Liver (tissue), 9 donors: ENCODE measurements around the gene GALNT9. TPM values are rescaled to one million over a fixed set of nuclear protein-coding genes. Genes with fewer than 3 reads are reported as not detected.

Experiments
- DNase-seq: peaks from one replicate; pipeline ENCODE4 v3.0.0-alpha.2; 2017; ENCODE audit warnings: low spot score
- H3K27ac ChIP-seq, 2 donors: one replicate each; pipeline ENCODE4 v1.7.0; 2013; ENCODE audit warnings: inconsistent platforms in 2 of 2, low read length in 2 of 2, control low read depth in 1 of 2, low read depth in 1 of 2, mild to moderate bottlenecking in 1 of 2
- H3K27me3 ChIP-seq, 4 donors: one replicate each; pipeline versions ENCODE4 v1.6.1 to v1.7.0; 2013; ENCODE audit warnings: low read length in 3 of 4, inconsistent platforms in 1 of 4, mild to moderate bottlenecking in 1 of 4, moderate library complexity in 1 of 4; ENCODE audit not compliant: control insufficient read depth in 4 of 4, insufficient read depth in 4 of 4
- H3K36me3 ChIP-seq, 4 donors: one replicate each; pipeline versions ENCODE4 v1.6.1 to v1.7.0; 2013; ENCODE audit warnings: low read length in 3 of 4, mild to moderate bottlenecking in 3 of 4, low read depth in 1 of 4, moderate library complexity in 1 of 4; ENCODE audit not compliant: control insufficient read depth in 4 of 4, insufficient read depth in 3 of 4
- H3K4me1 ChIP-seq, 4 donors: one replicate each; pipeline versions ENCODE4 v1.6.1 to v1.7.0; 2013; ENCODE audit warnings: low read length in 3 of 4, mild to moderate bottlenecking in 3 of 4, moderate library complexity in 1 of 4; ENCODE audit not compliant: control insufficient read depth in 4 of 4, insufficient read depth in 4 of 4
- H3K4me3 ChIP-seq, 3 donors: one replicate each; pipeline versions ENCODE4 v1.6.1 to v1.7.0; 2013; ENCODE audit warnings: low read length in 3 of 3, control low read depth in 1 of 3, low read depth in 1 of 3, mild to moderate bottlenecking in 1 of 3
- H3K9ac ChIP-seq, 2 donors: one replicate each; pipeline ENCODE4 v1.7.0; 2013; ENCODE audit warnings: low read length in 2 of 2, mild to moderate bottlenecking in 2 of 2, moderate library complexity in 2 of 2, control low read depth in 1 of 2, low read depth in 1 of 2
- H3K9me3 ChIP-seq, 4 donors: one replicate each; pipeline versions ENCODE4 v1.6.1 to v1.7.0; 2013; ENCODE audit warnings: low read length in 3 of 4; ENCODE audit not compliant: control insufficient read depth in 4 of 4
- EGR1 ChIP-seq, 2 donors: IDR thresholded peaks; 2 replicates each; pipeline ENCODE4 v1.6.1; 2016 to 2018; ENCODE audit warnings: antibody characterized with exemption in 2 of 2, low read depth in 2 of 2
- FOXA1 ChIP-seq: IDR thresholded peaks from 2 replicates; pipeline ENCODE4 v1.6.1; 2016; ENCODE audit warnings: antibody characterized with exemption
- FOXA2 ChIP-seq: IDR thresholded peaks from 2 replicates; pipeline ENCODE4 v1.6.1; 2016; ENCODE audit warnings: antibody characterized with exemption
- GABPA ChIP-seq, 2 donors: IDR thresholded peaks in 1 of 2; conservative IDR thresholded peaks in 1 of 2; 2 replicates each; pipeline ENCODE4 v1.6.1; 2016; ENCODE audit warnings: antibody characterized with exemption in 2 of 2, mild to moderate bottlenecking in 1 of 2, moderate library complexity in 1 of 2
- HNF4A ChIP-seq, 2 donors: conservative IDR thresholded peaks; 2 replicates each; pipeline ENCODE4 v1.6.1; 2016; ENCODE audit warnings: antibody characterized with exemption in 2 of 2, mild to moderate bottlenecking in 2 of 2
- HNF4G ChIP-seq: IDR thresholded peaks from 2 replicates; pipeline ENCODE4 v1.6.1; 2016; ENCODE audit warnings: antibody characterized with exemption
- JUND ChIP-seq, 2 donors: IDR thresholded peaks; 2 replicates each; pipeline ENCODE4 v1.6.1; 2016; ENCODE audit warnings: antibody characterized with exemption in 2 of 2
- MAX ChIP-seq: IDR thresholded peaks from 2 replicates; pipeline ENCODE4 v1.6.1; 2016; ENCODE audit warnings: antibody characterized with exemption
- NR2F2 ChIP-seq: IDR thresholded peaks from 2 replicates; pipeline ENCODE4 v1.6.1; 2016; ENCODE audit warnings: antibody characterized with exemption
- RAD21 ChIP-seq, 2 donors: IDR thresholded peaks; 2 replicates each; pipeline ENCODE4 v1.6.1; 2016; ENCODE audit warnings: antibody characterized with exemption in 2 of 2, mild to moderate bottlenecking in 2 of 2
- RXRA ChIP-seq, 2 donors: IDR thresholded peaks; 2 replicates each; pipeline ENCODE4 v1.6.1; 2017 to 2018; ENCODE audit warnings: antibody characterized with exemption in 2 of 2, mild to moderate bottlenecking in 1 of 2
- SP1 ChIP-seq: IDR thresholded peaks from 2 replicates; pipeline ENCODE4 v1.6.1; 2018; ENCODE audit warnings: antibody characterized with exemption, mild to moderate bottlenecking
- TAF1 ChIP-seq: conservative IDR thresholded peaks from 2 replicates; pipeline ENCODE4 v1.6.1; 2016; ENCODE audit warnings: antibody characterized with exemption, mild to moderate bottlenecking
- YY1 ChIP-seq: IDR thresholded peaks from 2 replicates; pipeline ENCODE4 v1.6.1; 2016; ENCODE audit warnings: antibody characterized with exemption, mild to moderate bottlenecking
- ZBTB33 ChIP-seq: IDR thresholded peaks from 2 replicates; pipeline ENCODE4 v1.6.1; 2016; ENCODE audit warnings: antibody characterized with exemption
- WGBS: extraction: QIAGEN DNeasy Blood & Tissue Kit; methylation state at CpG from one replicate; pipeline ENCODE4 v1.1.7; 2013; 5-methylcytosine and 5-hydroxymethylcytosine counted together
- polyA plus RNA-seq, 2 donors: library from polyadenylated mRNA; stranded (reverse) in 1 of 2; unstranded in 1 of 2; fragments of 200-250 nt in 1 of 2; fragments of >200 nt in 1 of 2; fragmentation: Nextera tagmentation in 1 of 2; extraction: Ambion mirVana in 1 of 2; gene quantifications; one replicate each; pipeline versions ENCODE4 v1.2.1 to v1.2.3, GENCODE V29; 2013 to 2015
- total RNA-seq, 2 donors: library from RNA; depleted of rRNA; stranded (reverse); fragments of >200 nt; gene quantifications; one replicate each; pipeline ENCODE4 v1.2.3, GENCODE V29; 2014
- TF ChIP-seq, protein P1 (sequence below): IDR thresholded peaks from 2 replicates; pipeline ENCODE4 v1.6.1; 2016; ENCODE audit warnings: antibody characterized with exemption
- TF ChIP-seq, protein P2 (sequence below): fragments of 150-350 bp; IDR thresholded peaks from 2 replicates; pipeline ENCODE4 v1.5.1; 2017; ENCODE audit warnings: improper control_type of control experiment, low read depth, low read length; ENCODE audit not compliant: missing input control
- TF ChIP-seq, protein P3 (sequence below): IDR thresholded peaks from 2 replicates; pipeline ENCODE4 v1.6.1; 2016; ENCODE audit warnings: antibody characterized with exemption, mild to moderate bottlenecking
- donor health status: healthy.
- donor health status: healthy.
- donor health status: healthy.
- donor health status: healthy.
- donor health status: healthy.

GALNT9 gene
- total and polyA plus RNA-seq, 4 donors = 0.05 to 0.25 (median 0.09) TPM; not detected in 1

DNA sequence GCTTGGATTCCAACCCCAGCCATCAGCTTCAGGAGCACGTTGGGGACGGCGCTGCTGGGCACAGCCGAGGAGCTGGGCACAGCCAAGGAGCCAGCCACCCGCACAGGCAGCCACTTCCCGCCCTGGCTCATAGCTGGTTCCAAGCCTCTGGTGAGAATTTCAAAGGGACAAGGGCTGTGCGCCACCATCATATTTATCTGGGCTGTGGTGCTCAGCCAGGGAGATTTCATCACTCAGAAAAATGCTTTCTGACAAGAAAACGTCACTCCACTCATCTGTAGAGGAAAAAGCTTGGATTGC lies 66.4 kb downstream of the GALNT9 start:
- no peak overlapping the region for H3K4me3 ChIP-seq
- no peaks in the 10 kb centered on the region for H3K9me3 ChIP-seq
- DNase-seq = no peak
- H3K9ac ChIP-seq = no peak overlapping the region
- no peaks in the 10 kb centered on the region for H3K36me3 ChIP-seq
- no peak overlapping the region for H3K27ac ChIP-seq
- TF ChIP-seq SP1 (no peak), HNF4G (no peak), RXRA (IDR thresholded peaks at IDR 0.05) (no peak), RAD21 (IDR thresholded peaks at IDR 0.05) (no peak), HNF4A (conservative IDR thresholded peaks at IDR 0.05) (no peak), FOXA1 (no peak), YY1 (no peak), JUND (IDR thresholded peaks at IDR 0.05) (no peak), NR2F2 (no peak), TAF1 (no peak), FOXA2 (no peak), ZBTB33 (no peak), EGR1 (IDR thresholded peaks at IDR 0.05; ENCODE audit: low read depth in 2 of 2) (no peak), MAX (no peak), GABPA (IDR thresholded peaks at IDR 0.05 in 1 of 2, conservative IDR thresholded peaks at IDR 0.05 in 1 of 2) (no peak)
- TF ChIP-seq, protein P1, sequence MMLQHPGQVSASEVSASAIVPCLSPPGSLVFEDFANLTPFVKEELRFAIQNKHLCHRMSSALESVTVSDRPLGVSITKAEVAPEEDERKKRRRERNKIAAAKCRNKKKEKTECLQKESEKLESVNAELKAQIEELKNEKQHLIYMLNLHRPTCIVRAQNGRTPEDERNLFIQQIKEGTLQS = no peak
- TF ChIP-seq, protein P2, sequence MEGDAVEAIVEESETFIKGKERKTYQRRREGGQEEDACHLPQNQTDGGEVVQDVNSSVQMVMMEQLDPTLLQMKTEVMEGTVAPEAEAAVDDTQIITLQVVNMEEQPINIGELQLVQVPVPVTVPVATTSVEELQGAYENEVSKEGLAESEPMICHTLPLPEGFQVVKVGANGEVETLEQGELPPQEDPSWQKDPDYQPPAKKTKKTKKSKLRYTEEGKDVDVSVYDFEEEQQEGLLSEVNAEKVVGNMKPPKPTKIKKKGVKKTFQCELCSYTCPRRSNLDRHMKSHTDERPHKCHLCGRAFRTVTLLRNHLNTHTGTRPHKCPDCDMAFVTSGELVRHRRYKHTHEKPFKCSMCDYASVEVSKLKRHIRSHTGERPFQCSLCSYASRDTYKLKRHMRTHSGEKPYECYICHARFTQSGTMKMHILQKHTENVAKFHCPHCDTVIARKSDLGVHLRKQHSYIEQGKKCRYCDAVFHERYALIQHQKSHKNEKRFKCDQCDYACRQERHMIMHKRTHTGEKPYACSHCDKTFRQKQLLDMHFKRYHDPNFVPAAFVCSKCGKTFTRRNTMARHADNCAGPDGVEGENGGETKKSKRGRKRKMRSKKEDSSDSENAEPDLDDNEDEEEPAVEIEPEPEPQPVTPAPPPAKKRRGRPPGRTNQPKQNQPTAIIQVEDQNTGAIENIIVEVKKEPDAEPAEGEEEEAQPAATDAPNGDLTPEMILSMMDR = no peak
- TF ChIP-seq, protein P3, sequence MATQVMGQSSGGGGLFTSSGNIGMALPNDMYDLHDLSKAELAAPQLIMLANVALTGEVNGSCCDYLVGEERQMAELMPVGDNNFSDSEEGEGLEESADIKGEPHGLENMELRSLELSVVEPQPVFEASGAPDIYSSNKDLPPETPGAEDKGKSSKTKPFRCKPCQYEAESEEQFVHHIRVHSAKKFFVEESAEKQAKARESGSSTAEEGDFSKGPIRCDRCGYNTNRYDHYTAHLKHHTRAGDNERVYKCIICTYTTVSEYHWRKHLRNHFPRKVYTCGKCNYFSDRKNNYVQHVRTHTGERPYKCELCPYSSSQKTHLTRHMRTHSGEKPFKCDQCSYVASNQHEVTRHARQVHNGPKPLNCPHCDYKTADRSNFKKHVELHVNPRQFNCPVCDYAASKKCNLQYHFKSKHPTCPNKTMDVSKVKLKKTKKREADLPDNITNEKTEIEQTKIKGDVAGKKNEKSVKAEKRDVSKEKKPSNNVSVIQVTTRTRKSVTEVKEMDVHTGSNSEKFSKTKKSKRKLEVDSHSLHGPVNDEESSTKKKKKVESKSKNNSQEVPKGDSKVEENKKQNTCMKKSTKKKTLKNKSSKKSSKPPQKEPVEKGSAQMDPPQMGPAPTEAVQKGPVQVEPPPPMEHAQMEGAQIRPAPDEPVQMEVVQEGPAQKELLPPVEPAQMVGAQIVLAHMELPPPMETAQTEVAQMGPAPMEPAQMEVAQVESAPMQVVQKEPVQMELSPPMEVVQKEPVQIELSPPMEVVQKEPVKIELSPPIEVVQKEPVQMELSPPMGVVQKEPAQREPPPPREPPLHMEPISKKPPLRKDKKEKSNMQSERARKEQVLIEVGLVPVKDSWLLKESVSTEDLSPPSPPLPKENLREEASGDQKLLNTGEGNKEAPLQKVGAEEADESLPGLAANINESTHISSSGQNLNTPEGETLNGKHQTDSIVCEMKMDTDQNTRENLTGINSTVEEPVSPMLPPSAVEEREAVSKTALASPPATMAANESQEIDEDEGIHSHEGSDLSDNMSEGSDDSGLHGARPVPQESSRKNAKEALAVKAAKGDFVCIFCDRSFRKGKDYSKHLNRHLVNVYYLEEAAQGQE = no peak
- no peaks in the 10 kb centered on the region for H3K27me3 ChIP-seq
- whole genome bisulfite sequencing = 75% methylated on average over 8 of the region's 8 CpGs
- no peaks in the 10 kb centered on the region for H3K4me1 ChIP-seq
